K562 (cell line): ENCODE measurements around the gene TMEM218. TPM values are rescaled to one million over a fixed set of nuclear protein-coding genes. Genes with fewer than 3 reads are reported as not detected.

Experiments
- HDAC1 ChIP-seq, 2 experiments: fragments of 450-650 bp; IDR thresholded peaks; 2 replicates each; pipeline ENCODE4 v1.6.1; 2016 to 2017; ENCODE audit warnings: inconsistent platforms in 1 of 2, mild to moderate bottlenecking in 1 of 2, moderate library complexity in 1 of 2
- ILK ChIP-seq: fragments of 450-650 bp; IDR thresholded peaks from 2 replicates; pipeline ENCODE4 v1.6.1; 2016; ENCODE audit warnings: missing genetic modification characterization, low read depth, mild to moderate bottlenecking, missing compliant biosample characterization, moderate library complexity, borderline replicate concordance
- MTF1 ChIP-seq: fragments of 250-450 bp; sonication (Bioruptor Pico); IDR thresholded peaks from 2 replicates; pipeline ENCODE4 v1.9.0; 2021; ENCODE audit warnings: moderate library complexity, mild to moderate bottlenecking, inconsistent platforms, borderline replicate concordance
- PATZ1 ChIP-seq: fragments of 250-450 bp; sonication (Bioruptor Pico); IDR thresholded peaks from 2 replicates; pipeline ENCODE4 v1.5.0; 2020; ENCODE audit warnings: mild to moderate bottlenecking, borderline replicate concordance
- PTBP1 ChIP-seq: fragments of 200-400 bp; formaldehyde crosslinking; IDR thresholded peaks from 2 replicates; pipeline ENCODE4 v1.6.1; 2017; ENCODE audit warnings: low read depth, low read length
- RAD21 ChIP-seq, 2 experiments: fragments of 250-450 bp in 1 of 2; fragments of 450-650 bp in 1 of 2; sonication (Bioruptor Pico) in 1 of 2; formaldehyde crosslinking in 1 of 2; IDR thresholded peaks in 1 of 2; conservative IDR thresholded peaks in 1 of 2; 2 replicates each; pipeline versions ENCODE4 v1.4.0 to v1.8.0; 2020 to 2022; ENCODE audit warnings: mild to moderate bottlenecking in 2 of 2, moderate library complexity in 1 of 2
- SIN3A ChIP-seq, 2 experiments: fragments of 150-350 bp in 1 of 2; IDR thresholded peaks; 2 replicates each; pipeline ENCODE4 v1.6.1; 2011 to 2016; ENCODE audit warnings: borderline replicate concordance in 2 of 2, low read depth in 2 of 2, low read length in 2 of 2, mild to moderate bottlenecking in 2 of 2, moderate library complexity in 2 of 2; ENCODE audit not compliant: control insufficient read depth in 1 of 2
- SMC3 ChIP-seq: conservative IDR thresholded peaks from 2 replicates; pipeline ENCODE4 v1.6.1; 2011; ENCODE audit warnings: low read depth, low read length, improper control_type of control experiment; ENCODE audit not compliant: insufficient read depth
- VEZF1 ChIP-seq: fragments of 200-800 bp; sonication (Bioruptor generic); IDR thresholded peaks from 2 replicates; pipeline ENCODE4 v1.6.1; 2017; ENCODE audit warnings: missing genetic modification characterization, missing compliant biosample characterization
- ZFP1 ChIP-seq: fragments of 450-650 bp; formaldehyde crosslinking; IDR thresholded peaks from 2 replicates; pipeline ENCODE4 v1.4.0; 2020; ENCODE audit warnings: mild to moderate bottlenecking, mixed read lengths
- polyA plus RNA-seq, 8 experiments: library from polyadenylated mRNA; depleted of rRNA in 4 of 8; stranded (reverse) in 5 of 8; unstranded in 3 of 8; fragments of >200 nt; fragmentation: Nextera tagmentation in 2 of 8; fragmentation: Illumina TruSeq in 1 of 8; extraction: Ambion mirVana in 2 of 8; extraction: Trizol in 1 of 8; gene quantifications; 2 replicates each; pipeline versions ENCODE4 v1.2.1 to v1.2.3, GENCODE V29; 2011 to 2014; ENCODE audit warnings: inconsistent platforms in 1 of 8, missing spikeins in 1 of 8
- total RNA-seq, 7 experiments: library from RNA; depleted of rRNA in 6 of 7; stranded (reverse); fragments of >200 nt in 6 of 7; fragmentation: Illumina TruSeq in 2 of 7; extraction: Trizol in 2 of 7; gene quantifications; 2 replicates each; pipeline versions ENCODE4 v1.2.1 to v1.2.3, GENCODE V29; 2011 to 2021; ENCODE audit warnings: low replicate concordance in 1 of 7
- TF ChIP-seq, protein P1 (sequence below), 2 experiments: fragments of 450-650 bp; formaldehyde crosslinking in 1 of 2; IDR thresholded peaks; 2 replicates each; pipeline versions ENCODE4 v1.4.0 to v1.6.1; 2014 to 2020; ENCODE audit warnings: mild to moderate bottlenecking in 2 of 2, borderline replicate concordance in 1 of 2, low read depth in 1 of 2
- TF ChIP-seq, protein P2 (sequence below): fragments of 250-450 bp; sonication (Bioruptor Pico); IDR thresholded peaks from 2 replicates; pipeline ENCODE4 v1.5.1; 2021; ENCODE audit warnings: mild to moderate bottlenecking

TMEM218 gene
- total and polyA plus RNA-seq, 9 of the 15 experiments (the other 6 are each of a cell fraction or from before 2014, with no cell fraction given) = 13.4 to 32.2 (median 25.4) TPM

DNA sequence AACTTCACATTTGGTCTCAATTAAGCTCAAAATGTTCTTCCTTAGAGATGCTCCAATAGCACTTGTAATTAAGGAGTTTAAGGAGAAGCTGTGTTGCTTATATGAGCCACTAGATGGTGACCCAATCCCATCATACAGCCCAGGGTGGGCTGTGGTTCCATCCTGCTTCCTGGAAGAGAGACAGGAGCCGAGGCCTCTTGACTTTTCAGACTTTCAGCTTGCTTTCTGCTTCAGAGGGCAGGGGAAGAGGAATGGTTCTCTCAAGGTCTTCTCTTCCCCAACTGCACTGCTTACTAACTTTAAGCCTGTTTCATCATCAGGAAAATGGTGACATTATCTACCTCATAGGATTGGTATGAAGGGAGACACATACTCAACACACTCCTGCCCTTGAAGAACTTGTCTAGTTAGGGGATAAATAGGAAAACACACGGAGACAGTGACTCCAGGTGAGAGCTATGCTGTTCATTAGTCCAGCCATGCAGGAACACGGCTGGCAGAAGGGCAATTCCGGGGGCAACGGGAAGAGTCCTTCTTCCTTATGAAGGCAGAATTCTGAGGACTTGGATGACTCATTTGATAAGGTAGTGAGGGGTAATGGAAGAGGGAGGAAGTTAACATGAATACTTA lies 20.1 kb downstream of the TMEM218 start (continued):
- TF ChIP-seq, protein P1, sequence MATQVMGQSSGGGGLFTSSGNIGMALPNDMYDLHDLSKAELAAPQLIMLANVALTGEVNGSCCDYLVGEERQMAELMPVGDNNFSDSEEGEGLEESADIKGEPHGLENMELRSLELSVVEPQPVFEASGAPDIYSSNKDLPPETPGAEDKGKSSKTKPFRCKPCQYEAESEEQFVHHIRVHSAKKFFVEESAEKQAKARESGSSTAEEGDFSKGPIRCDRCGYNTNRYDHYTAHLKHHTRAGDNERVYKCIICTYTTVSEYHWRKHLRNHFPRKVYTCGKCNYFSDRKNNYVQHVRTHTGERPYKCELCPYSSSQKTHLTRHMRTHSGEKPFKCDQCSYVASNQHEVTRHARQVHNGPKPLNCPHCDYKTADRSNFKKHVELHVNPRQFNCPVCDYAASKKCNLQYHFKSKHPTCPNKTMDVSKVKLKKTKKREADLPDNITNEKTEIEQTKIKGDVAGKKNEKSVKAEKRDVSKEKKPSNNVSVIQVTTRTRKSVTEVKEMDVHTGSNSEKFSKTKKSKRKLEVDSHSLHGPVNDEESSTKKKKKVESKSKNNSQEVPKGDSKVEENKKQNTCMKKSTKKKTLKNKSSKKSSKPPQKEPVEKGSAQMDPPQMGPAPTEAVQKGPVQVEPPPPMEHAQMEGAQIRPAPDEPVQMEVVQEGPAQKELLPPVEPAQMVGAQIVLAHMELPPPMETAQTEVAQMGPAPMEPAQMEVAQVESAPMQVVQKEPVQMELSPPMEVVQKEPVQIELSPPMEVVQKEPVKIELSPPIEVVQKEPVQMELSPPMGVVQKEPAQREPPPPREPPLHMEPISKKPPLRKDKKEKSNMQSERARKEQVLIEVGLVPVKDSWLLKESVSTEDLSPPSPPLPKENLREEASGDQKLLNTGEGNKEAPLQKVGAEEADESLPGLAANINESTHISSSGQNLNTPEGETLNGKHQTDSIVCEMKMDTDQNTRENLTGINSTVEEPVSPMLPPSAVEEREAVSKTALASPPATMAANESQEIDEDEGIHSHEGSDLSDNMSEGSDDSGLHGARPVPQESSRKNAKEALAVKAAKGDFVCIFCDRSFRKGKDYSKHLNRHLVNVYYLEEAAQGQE (IDR thresholded peaks at IDR 0.05; ENCODE audit: borderline replicate concordance) = peak; percentile 69; the same call in 1 of the 2 replicates
- TF ChIP-seq, protein P1 (CRISPR knock-in tag; IDR thresholded peaks at IDR 0.05; ENCODE audit: low read depth) = no peak
- TF ChIP-seq SIN3A (IDR thresholded peaks at IDR 0.05; ENCODE audit: borderline replicate concordance in 2 of 2, control insufficient read depth in 1 of 2, low read depth in 2 of 2, low read length in 2 of 2) = no peak
- TF ChIP-seq RAD21 (CRISPR knock-in tag; conservative IDR thresholded peaks at IDR 0.05 in 1 of 2, IDR thresholded peaks at IDR 0.05 in 1 of 2) = peak; percentile 71 to 84
- TF ChIP-seq MTF1 (CRISPR knock-in tag) = no peak
- no peak for TF ChIP-seq ZFP1 (CRISPR knock-in tag)
- peak; percentile 59 for TF ChIP-seq SMC3
- no peak for TF ChIP-seq PTBP1
- no peak for TF ChIP-seq PATZ1 (CRISPR knock-in tag)
- TF ChIP-seq HDAC1 (IDR thresholded peaks at IDR 0.05) = no peak
- no peak for TF ChIP-seq ILK
- TF ChIP-seq, protein P2, sequence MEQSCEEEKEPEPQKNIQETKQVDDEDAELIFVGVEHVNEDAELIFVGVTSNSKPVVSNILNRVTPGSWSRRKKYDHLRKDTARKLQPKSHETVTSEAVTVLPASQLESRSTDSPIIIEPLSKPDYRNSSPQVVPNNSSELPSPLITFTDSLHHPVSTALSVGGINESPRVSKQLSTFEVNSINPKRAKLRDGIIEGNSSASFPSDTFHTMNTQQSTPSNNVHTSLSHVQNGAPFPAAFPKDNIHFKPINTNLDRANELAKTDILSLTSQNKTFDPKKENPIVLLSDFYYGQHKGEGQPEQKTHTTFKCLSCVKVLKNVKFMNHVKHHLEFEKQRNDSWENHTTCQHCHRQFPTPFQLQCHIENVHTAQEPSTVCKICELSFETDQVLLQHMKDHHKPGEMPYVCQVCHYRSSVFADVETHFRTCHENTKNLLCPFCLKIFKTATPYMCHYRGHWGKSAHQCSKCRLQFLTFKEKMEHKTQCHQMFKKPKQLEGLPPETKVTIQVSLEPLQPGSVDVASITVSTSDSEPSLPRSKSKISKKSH (CRISPR knock-in tag) = no peak
- TF ChIP-seq VEZF1 (CRISPR knock-in tag) = no peak
